Stomach smooth muscle (tissue), 2 donors: ENCODE data around the gene RAB22A.

Experiments used
- H3K27ac ChIP-seq: one replicate; pipeline ENCODE4 v1.7.0; 2013; ENCODE audit warnings: mild to moderate bottlenecking, low read length, inconsistent platforms
- H3K27me3 ChIP-seq, 2 donors: one replicate each; pipeline ENCODE4 v1.7.0; 2013; ENCODE audit warnings: low read length in 2 of 2; ENCODE audit not compliant: insufficient read depth in 2 of 2, control insufficient read depth in 1 of 2
- H3K36me3 ChIP-seq, 2 donors: one replicate each; pipeline ENCODE4 v1.7.0; 2013; ENCODE audit warnings: low read length in 2 of 2; ENCODE audit not compliant: control insufficient read depth in 2 of 2, insufficient read depth in 2 of 2
- H3K4me1 ChIP-seq: one replicate; pipeline ENCODE4 v1.7.0; 2013; ENCODE audit warnings: low read length; ENCODE audit not compliant: control insufficient read depth, insufficient read depth
- H3K4me3 ChIP-seq, 2 donors: one replicate each; pipeline ENCODE4 v1.7.0; 2013; ENCODE audit warnings: low read length in 2 of 2
- H3K9ac ChIP-seq, 2 donors: one replicate each; pipeline ENCODE4 v1.7.0; 2013; ENCODE audit warnings: low read length in 2 of 2, mild to moderate bottlenecking in 1 of 2
- H3K9me3 ChIP-seq, 2 donors: one replicate each; pipeline ENCODE4 v1.7.0; 2013; ENCODE audit warnings: low read length in 2 of 2; ENCODE audit not compliant: control insufficient read depth in 2 of 2
- donor health status: healthy.
- donor health status: Pancreatic carcinoma.

Gene RAB22A

DNA sequence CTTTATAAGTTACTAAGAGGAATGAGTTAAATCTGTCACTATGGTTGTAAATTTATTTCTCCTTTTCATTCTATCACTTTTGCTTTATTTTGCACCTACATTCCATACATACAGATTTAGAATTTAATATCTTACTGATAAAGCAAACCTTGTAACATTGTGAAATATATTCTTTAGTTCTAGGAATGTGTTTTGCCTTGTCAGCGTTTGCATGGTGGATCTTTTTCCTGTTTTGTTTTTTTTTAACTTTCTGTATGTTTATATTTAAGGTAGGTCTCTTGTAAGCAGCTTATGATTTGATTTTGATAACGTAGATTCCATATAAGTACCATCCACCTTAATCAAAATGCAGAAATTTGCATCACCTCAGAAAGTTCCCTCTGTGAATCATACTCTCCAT, 16.4 kb downstream of the RAB22A start:
- no peaks in the 10 kb centered on the region for H3K4me1 ChIP-seq
- no peak overlapping the region for H3K27ac ChIP-seq
- no peaks in the 10 kb centered on the region for H3K36me3 ChIP-seq
- H3K9me3 ChIP-seq: no peaks in the 10 kb centered on the region
- H3K27me3 ChIP-seq: no peaks in the 10 kb centered on the region
- H3K9ac ChIP-seq: no peak overlapping the region
- no peak overlapping the region for H3K4me3 ChIP-seq

DNA sequence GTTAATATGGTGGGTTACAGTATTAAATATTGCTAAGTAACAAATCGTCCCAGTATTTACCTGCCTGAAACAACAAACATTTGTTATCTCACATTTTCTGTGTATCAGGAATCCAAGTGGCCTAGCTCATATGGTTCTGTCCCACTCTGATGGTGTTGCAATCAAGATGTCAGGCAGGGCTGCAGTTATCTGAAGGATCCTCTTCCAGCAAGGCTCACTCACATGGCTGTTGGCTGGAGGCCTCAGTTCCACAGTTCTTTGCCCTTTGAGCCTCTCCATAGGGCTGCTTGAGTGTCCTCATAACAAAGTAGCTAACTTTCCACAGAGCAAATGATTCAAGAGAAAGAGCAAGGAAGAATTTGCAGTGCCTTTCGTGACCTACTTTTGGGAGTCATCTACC, 17.7 kb downstream of the RAB22A start:
- Histone ChIP-seq H3K27ac (no peak overlapping the region), H3K4me1 (no peaks in the 10 kb centered on the region), H3K4me3 (no peak overlapping the region)

DNA sequence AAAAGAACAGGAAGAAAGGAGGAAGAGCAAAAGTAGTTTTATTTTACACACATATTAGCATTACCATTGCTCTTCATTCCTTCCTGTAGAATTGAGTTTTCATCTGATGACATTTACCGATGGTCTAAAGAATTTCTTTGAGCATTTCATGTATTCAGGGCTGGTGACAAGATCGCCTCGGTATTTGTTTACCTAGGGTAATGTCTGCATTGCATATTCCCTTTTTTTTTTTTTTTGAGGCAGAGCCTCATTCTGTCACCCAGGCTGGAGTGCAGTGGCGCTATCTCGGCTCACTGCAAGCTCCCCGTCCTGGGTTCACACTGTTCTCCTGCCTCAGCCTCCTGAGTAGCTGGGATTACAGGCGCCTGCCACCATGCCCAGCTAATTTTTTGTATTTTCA, 19.3 kb downstream of the RAB22A start:
- no peaks in the 10 kb centered on the region for H3K27me3 ChIP-seq

More for the DNA sequence above, 17.7 kb downstream of the RAB22A start:
- no peaks in the 10 kb centered on the region for H3K36me3 ChIP-seq
- H3K9ac ChIP-seq: no peak overlapping the region
- H3K27me3 ChIP-seq: no peaks in the 10 kb centered on the region
- H3K9me3 ChIP-seq: no peaks in the 10 kb centered on the region

DNA sequence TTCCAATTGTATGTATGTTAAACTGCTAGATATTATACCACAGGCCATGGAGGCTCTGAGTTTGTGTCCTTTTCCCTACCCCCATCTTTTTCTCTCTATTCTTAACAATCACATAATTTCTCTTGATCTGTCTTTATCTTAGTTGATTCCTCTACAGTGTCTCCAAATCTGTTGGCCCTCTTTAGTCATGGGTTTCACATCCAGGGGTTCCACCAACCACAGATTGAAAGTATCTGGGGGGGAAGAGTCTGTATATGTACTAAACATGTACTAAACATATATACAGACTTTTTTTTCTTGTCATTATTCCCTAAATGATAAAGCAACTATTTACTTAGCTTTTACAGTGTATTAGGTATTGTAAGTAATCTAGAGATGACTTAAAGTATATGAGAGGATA, 20.2 kb downstream of the RAB22A start:
- no peaks in the 10 kb centered on the region for H3K4me1 ChIP-seq
- H3K4me3 ChIP-seq: no peak overlapping the region
- no peaks in the 10 kb centered on the region for H3K9me3 ChIP-seq
- H3K9ac ChIP-seq: no peak overlapping the region
- no peaks in the 10 kb centered on the region for H3K27me3 ChIP-seq
- H3K36me3 ChIP-seq: no peaks in the 10 kb centered on the region
- no peak overlapping the region for H3K27ac ChIP-seq

More for the DNA sequence above, 19.3 kb downstream of the RAB22A start:
- Histone ChIP-seq H3K36me3 (no peaks in the 10 kb centered on the region), H3K4me1 (no peaks in the 10 kb centered on the region), H3K27ac (no peak overlapping the region), H3K4me3 (no peak overlapping the region), H3K9ac (no peak overlapping the region), H3K9me3 (no peaks in the 10 kb centered on the region)

DNA sequence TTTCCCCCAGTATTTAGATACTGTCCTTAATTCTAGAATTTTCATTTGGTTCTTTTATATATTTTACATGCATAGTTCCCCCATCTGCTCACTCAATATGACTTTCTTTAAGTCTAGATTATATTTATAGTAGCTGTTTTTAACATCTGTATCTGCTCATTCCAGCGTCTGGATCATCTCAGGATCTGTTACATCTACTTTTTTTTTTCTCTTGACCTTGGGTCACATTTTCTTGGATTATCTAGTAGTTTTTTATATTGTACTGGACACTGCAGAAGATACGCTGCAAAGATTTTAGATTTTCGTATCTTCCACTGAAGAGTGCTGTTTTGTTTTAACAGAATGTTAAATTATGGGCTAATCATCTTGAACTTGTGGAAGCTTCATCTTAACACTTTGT, 20.7 kb downstream of the RAB22A start:
- no peaks in the 10 kb centered on the region for H3K4me1 ChIP-seq
- H3K9ac ChIP-seq: no peak overlapping the region
- H3K27ac ChIP-seq: no peak overlapping the region
- no peak overlapping the region for H3K4me3 ChIP-seq
- H3K36me3 ChIP-seq: no peaks in the 10 kb centered on the region
- H3K27me3 ChIP-seq: no peaks in the 10 kb centered on the region
- H3K9me3 ChIP-seq: no peaks in the 10 kb centered on the region

DNA sequence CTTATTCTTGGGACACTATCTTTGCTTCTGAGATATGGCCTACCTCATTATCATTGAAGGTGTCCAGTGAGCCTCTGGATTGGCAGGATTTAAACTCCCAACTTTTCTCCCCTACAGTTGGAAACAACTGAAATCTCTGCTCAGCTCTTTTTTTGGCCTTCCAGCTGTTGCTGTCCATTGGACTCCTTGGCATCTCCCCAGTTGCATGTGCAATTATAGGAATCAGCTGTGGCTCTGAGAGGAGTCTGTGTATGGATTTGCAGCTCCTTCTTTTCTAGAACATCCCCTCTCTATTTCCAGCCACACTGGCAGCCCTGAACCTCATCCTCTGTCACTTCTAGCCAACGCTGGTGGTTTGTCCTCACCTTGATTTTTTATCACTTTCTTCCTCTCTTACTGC, 21.2 kb downstream of the RAB22A start:
- no peaks in the 10 kb centered on the region for H3K4me1 ChIP-seq
- no peak overlapping the region for H3K4me3 ChIP-seq
- H3K36me3 ChIP-seq: no peaks in the 10 kb centered on the region
- H3K9ac ChIP-seq: no peak overlapping the region
- H3K9me3 ChIP-seq: no peaks in the 10 kb centered on the region
- H3K27ac ChIP-seq: no peak overlapping the region
- no peaks in the 10 kb centered on the region for H3K27me3 ChIP-seq

DNA sequence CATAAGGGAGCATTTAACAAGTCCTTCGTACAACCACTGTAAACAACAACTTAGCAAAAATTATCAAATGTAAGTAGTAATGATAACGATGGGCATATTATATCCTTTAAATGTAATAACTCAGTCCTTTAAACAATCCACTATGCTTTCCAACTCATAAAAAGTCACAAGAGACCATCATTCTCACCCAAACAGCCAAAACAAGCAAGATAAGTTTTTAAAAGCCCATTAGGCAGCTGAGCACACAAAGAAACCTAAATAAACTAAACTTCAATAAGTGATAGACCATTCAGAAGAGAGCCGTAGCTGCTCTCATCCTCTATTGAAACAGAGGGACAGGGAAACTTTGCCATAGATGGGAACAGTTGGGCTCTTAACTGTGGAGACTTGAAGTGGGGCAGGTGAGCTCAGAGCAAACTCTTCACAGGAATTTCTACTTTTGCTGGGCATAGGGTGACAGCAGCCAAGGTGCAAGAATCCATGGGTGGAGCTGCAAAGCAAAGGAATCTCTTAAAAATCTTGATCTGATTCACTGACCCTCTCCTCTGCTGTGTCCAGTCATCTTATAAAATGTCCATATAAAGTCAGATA, 22.5 kb downstream of the RAB22A start:
- Histone ChIP-seq H3K4me3 (no peak overlapping the region), H3K9ac (no peak overlapping the region), H3K9me3 (no peaks in the 10 kb centered on the region), H3K27me3 (no peaks in the 10 kb centered on the region), H3K27ac (no peak overlapping the region), H3K4me1 (no peaks in the 10 kb centered on the region), H3K36me3 (no peaks in the 10 kb centered on the region)

DNA sequence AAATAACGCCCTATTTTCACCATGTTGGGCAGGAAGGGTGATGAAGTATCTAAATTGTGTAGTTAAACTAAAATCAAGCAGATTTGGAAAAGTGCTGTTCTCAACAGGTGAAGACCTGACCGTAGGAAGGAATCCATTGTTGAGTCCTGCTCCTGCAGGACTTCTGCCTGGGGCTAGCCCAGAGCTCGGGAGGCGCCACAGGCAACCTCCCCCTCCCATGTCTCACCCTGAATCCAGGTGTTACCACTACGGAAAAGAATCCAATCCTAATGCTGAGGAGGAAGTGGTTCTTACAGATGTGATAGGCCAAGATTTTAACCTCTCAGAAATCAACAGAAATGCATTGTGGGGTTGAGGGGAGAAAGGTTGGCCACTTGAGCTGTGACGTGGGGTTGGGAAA, 30.2 kb downstream of the RAB22A start:
- Histone ChIP-seq H3K36me3 (peaks cover 0 to 11% of the 10 kb centered on the region in 2 donors), H3K27me3 (no peaks in the 10 kb centered on the region), H3K27ac (no peak overlapping the region), H3K4me3 (no peak overlapping the region), H3K4me1 (peaks cover 2% of the 10 kb centered on the region), H3K9me3 (no peaks in the 10 kb centered on the region), H3K9ac (no peak overlapping the region)

DNA sequence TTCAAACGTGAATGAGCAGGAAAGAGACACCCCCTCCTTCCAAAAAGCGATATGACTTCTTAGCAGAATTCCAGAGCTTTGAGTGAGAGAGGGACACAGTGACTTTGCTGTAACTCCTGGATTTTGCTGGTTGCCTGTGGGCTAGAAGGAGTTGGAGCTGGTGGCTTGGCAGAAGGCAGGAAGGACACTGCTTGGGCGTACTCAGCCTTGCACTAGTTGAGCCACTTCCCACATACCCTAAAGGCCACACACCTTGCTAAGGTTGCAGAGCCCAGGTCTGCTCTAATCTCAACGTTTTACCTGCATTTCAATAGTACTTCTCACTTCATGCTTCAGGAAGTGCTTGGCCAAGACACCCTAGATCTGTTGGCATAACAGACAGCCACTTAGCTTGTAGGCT, 30.6 kb downstream of the RAB22A start:
- Histone ChIP-seq H3K9me3 (no peaks in the 10 kb centered on the region), H3K4me3 (no peak overlapping the region), H3K27ac (no peak overlapping the region), H3K4me1 (peaks cover 2% of the 10 kb centered on the region), H3K36me3 (peaks cover 0 to 15% of the 10 kb centered on the region in 2 donors), H3K27me3 (no peaks in the 10 kb centered on the region), H3K9ac (no peak overlapping the region)

DNA sequence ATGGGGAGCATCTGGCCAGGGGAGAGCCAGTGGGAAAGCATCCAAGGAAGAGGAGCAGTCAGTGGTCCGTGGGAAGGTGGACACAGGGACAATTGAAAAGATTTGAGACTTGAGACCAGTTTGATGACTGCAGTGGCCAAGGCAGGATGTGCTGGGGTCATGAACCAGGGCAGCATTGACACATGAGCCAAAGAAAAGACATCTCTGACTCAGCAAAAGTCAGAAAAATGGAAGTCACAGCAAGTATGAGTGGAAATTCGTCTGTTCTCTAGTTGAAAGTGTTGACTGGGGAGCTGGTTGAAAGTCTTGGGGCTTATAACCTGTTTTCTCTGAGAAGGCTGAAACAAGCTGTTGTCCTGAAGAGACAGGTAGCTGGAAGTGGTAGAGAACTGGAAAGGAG, 31.3 kb downstream of the RAB22A start:
- Histone ChIP-seq H3K4me1 (peaks cover 2% of the 10 kb centered on the region), H3K9ac (no peak overlapping the region), H3K4me3 (no peak overlapping the region), H3K27ac (no peak overlapping the region), H3K9me3 (no peaks in the 10 kb centered on the region), H3K27me3 (no peaks in the 10 kb centered on the region), H3K36me3 (peaks cover 7 to 21% of the 10 kb centered on the region in 2 donors)

DNA sequence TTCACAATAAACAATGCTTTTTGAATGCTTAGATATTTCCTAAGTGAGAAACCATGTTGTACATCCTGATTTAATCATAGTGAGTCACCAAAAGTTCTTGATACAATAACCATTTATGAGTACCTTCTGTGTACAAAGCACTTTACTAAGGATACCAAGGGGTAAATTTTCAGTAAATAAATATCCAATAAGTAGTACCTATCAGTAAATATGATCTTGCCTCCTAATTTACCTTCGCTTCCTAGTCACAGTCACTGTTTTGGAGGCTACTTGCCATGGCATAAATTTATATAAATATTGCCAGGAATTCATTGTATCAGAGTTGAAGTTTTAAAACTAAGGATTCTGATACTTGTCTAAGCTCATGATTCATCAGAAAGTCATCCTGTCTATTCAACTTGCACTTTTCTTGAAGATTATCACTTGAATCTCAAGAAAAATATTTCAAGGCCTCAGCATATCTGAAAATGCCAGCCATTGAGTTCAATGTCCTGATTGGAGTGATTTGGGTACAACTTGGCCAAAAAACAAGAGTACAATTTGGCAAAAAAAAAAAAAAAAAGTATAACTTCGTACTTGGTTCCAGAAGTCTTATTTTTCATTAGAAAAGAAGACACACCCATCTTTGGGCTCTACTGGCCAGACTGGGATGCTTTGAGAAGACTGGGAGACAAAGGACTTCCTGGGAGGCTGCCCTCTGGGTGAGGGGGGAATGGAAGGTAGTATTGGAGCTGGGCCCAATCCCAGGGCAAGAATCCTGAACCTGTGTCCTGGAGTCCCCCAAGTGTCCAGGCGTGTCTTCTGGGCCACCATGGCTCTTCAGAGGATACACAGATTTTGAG, 32.8 kb downstream of the RAB22A start:
- no peaks in the 10 kb centered on the region for H3K9me3 ChIP-seq
- H3K36me3 ChIP-seq: peaks cover 16 to 27% of the 10 kb centered on the region in 2 donors
- H3K27ac ChIP-seq: no peak overlapping the region
- H3K4me3 ChIP-seq: no peak overlapping the region
- peaks cover 2% of the 10 kb centered on the region for H3K4me1 ChIP-seq
- no peaks in the 10 kb centered on the region for H3K27me3 ChIP-seq
- H3K9ac ChIP-seq: no peak overlapping the region
